Neural cell (in vitro differentiated cells): ENCODE data around the gene TRPV3. TPM values are rescaled to one million over a fixed set of nuclear protein-coding genes. Genes with fewer than 3 reads are reported as not detected.

Experiments used
- H2AFZ ChIP-seq: fragments of 200-600, 300-800 bp; sonication (generic), shearing (Covaris generic); 2 replicates; pipeline ENCODE4 v1.6.0; 2014; ENCODE audit warnings: low read depth, mild to moderate bottlenecking, antibody characterized with exemption, low read length, moderate library complexity
- H3F3A ChIP-seq: fragments of 200-600 bp; shearing (Covaris generic); 2 replicates; pipeline ENCODE4 v1.6.1; 2016; ENCODE audit warnings: mild to moderate bottlenecking, moderate library complexity, mixed read lengths, antibody characterized with exemption, low read length; ENCODE audit not compliant: insufficient read depth, poor library complexity, severe bottlenecking
- H3K27ac ChIP-seq: fragments of 200-600, 300-800 bp; sonication (generic), shearing (Covaris generic); 2 replicates; pipeline ENCODE4 v1.5.1; 2014; ENCODE audit warnings: mild to moderate bottlenecking, low read length, moderate library complexity
- H3K27me3 ChIP-seq: fragments of 300-800, 200-600 bp; sonication (generic), shearing (Covaris generic); 2 replicates; pipeline ENCODE4 v1.6.0; 2014; ENCODE audit warnings: mild to moderate bottlenecking, low read depth, low read length, moderate library complexity; ENCODE audit not compliant: insufficient read depth
- H3K36me3 ChIP-seq: fragments of 300-800, 200-600 bp; sonication (generic), shearing (Covaris generic); 2 replicates; pipeline ENCODE4 v1.5.1; 2014; ENCODE audit warnings: mild to moderate bottlenecking, antibody characterized with exemption, low read length, moderate library complexity; ENCODE audit not compliant: insufficient read depth
- H3K4me2 ChIP-seq: fragments of 300-800, 200-600 bp; sonication (generic), shearing (Covaris generic); 2 replicates; pipeline ENCODE4 v1.6.0; 2014; ENCODE audit warnings: mild to moderate bottlenecking, low read length
- H3K4me3 ChIP-seq: fragments of 300-800, 200-600 bp; sonication (generic), shearing (Covaris generic); 2 replicates; pipeline ENCODE4 v1.5.1; 2014; ENCODE audit warnings: mild to moderate bottlenecking, low read length, moderate library complexity
- H3K79me2 ChIP-seq: fragments of 200-600 bp; shearing (Covaris generic); replicated peaks from 2 replicates; pipeline ENCODE4 v1.6.0; 2014; ENCODE audit warnings: mild to moderate bottlenecking, low read length, moderate library complexity; ENCODE audit not compliant: insufficient read depth
- H3K9ac ChIP-seq: fragments of 300-800, 200-600 bp; sonication (generic), shearing (Covaris generic); 2 replicates; pipeline ENCODE4 v1.6.1; 2016; ENCODE audit warnings: mild to moderate bottlenecking, low read length, mixed read lengths
- H3K9me2 ChIP-seq: fragments of 200-600 bp; shearing (Covaris generic); 2 replicates; pipeline ENCODE4 v1.6.1; 2016; ENCODE audit warnings: mild to moderate bottlenecking, low read length, mixed read lengths; ENCODE audit not compliant: insufficient read depth
- H3K9me3 ChIP-seq: fragments of 200-600, 300-800 bp; sonication (generic), shearing (Covaris generic); 2 replicates; pipeline ENCODE4 v1.6.1; 2016; ENCODE audit warnings: mild to moderate bottlenecking, mixed run types, low read length, moderate library complexity, mixed read lengths
- H4K20me1 ChIP-seq: fragments of 200-600 bp; shearing (Covaris generic); 2 replicates; pipeline ENCODE4 v1.6.1; 2016; ENCODE audit warnings: mild to moderate bottlenecking, mixed run types; ENCODE audit not compliant: insufficient read depth
- CTCF ChIP-seq: fragments of 450-650 bp; IDR thresholded peaks from 2 replicates; pipeline ENCODE4 v1.5.1; 2014; ENCODE audit warnings: antibody characterized with exemption, mild to moderate bottlenecking, moderate library complexity; ENCODE audit not compliant: poor library complexity, severe bottlenecking
- EP300 ChIP-seq: fragments of 450-650 bp; conservative IDR thresholded peaks from 2 replicates; pipeline ENCODE4 v1.6.1; 2014; ENCODE audit warnings: antibody characterized with exemption, mild to moderate bottlenecking, moderate library complexity; ENCODE audit not compliant: poor library complexity, severe bottlenecking
- EZH2 ChIP-seq: fragments of 200-600, 300-800 bp; shearing (Covaris generic), sonication (generic); IDR thresholded peaks from 2 replicates; pipeline ENCODE4 v1.6.1; 2014; ENCODE audit warnings: antibody characterized with exemption, low read length, borderline replicate concordance, mild to moderate bottlenecking; ENCODE audit not compliant: insufficient read depth, poor library complexity, severe bottlenecking
- MXI1 ChIP-seq: fragments of 450-650 bp; conservative IDR thresholded peaks from 2 replicates; pipeline ENCODE4 v1.6.1; 2014; ENCODE audit warnings: antibody characterized with exemption, mild to moderate bottlenecking; ENCODE audit not compliant: poor library complexity, severe bottlenecking
- POLR2AphosphoS5 ChIP-seq: IDR thresholded peaks from 2 replicates; pipeline ENCODE4 v1.6.1; 2012
- RAD21 ChIP-seq: fragments of 450-650 bp; conservative IDR thresholded peaks from 2 replicates; pipeline ENCODE4 v1.6.1; 2014; ENCODE audit warnings: antibody characterized with exemption, mild to moderate bottlenecking, moderate library complexity
- REST ChIP-seq: IDR thresholded peaks from 2 replicates; pipeline ENCODE4 v1.6.1; 2012; ENCODE audit warnings: borderline replicate concordance
- SMC3 ChIP-seq: fragments of 450-650 bp; conservative IDR thresholded peaks from 2 replicates; pipeline ENCODE4 v1.6.1; 2014; ENCODE audit warnings: antibody characterized with exemption, mild to moderate bottlenecking, moderate library complexity; ENCODE audit not compliant: poor library complexity
- TAF1 ChIP-seq: IDR thresholded peaks from 2 replicates; pipeline ENCODE4 v1.6.1; 2012; ENCODE audit warnings: low read depth
- polyA plus RNA-seq: library from polyadenylated mRNA; depleted of rRNA; stranded (reverse); fragments of >200 nt; gene quantifications from 2 replicates; pipeline ENCODE4 v1.2.3, GENCODE V29; 2014

TRPV3 gene
- polyA plus RNA-seq, 1 donor from 2014 or later: 0.19 TPM

GRCh38 chr17:3556239-3556915 is 1.2 kb downstream of the TRPV3 start:
- Histone ChIP-seq H4K20me1 (no peaks in the 10 kb centered on the region), H3K27ac (no peak overlapping the region), H3K4me3 (no peak overlapping the region), H3K4me2 (no peak overlapping the region), H3K36me3 (no peaks in the 10 kb centered on the region), H3K79me2 (no peaks in the 10 kb centered on the region), H3K9ac (no peak overlapping the region), H2AFZ (no peak overlapping the region), H3F3A (no peaks in the 10 kb centered on the region), H3K9me3 (no peaks in the 10 kb centered on the region), H3K9me2 (no peaks in the 10 kb centered on the region), H3K27me3 (no peaks in the 10 kb centered on the region)
- TF ChIP-seq MXI1 (no peak), POLR2AphosphoS5 (no peak), TAF1 (no peak), EP300 (no peak), EZH2 (no peak), SMC3 (no peak), RAD21 (no peak)

GRCh38 chr17:3555189-3555796 is 2.3 kb downstream of the TRPV3 start:
- H2AFZ ChIP-seq: no peak overlapping the region
- no peak overlapping the region for H3K27ac ChIP-seq
- H3F3A ChIP-seq: no peaks in the 10 kb centered on the region
- no peaks in the 10 kb centered on the region for H4K20me1 ChIP-seq
- no peaks in the 10 kb centered on the region for H3K36me3 ChIP-seq
- H3K9me2 ChIP-seq: no peaks in the 10 kb centered on the region
- H3K79me2 ChIP-seq: no peaks in the 10 kb centered on the region
- no peaks in the 10 kb centered on the region for H3K27me3 ChIP-seq
- no peak for TF ChIP-seq EP300
- TF ChIP-seq SMC3: no peak
- TF ChIP-seq CTCF: no peak
- no peak for TF ChIP-seq EZH2
- H3K4me2 ChIP-seq: no peak overlapping the region
- H3K9me3 ChIP-seq: no peaks in the 10 kb centered on the region
- no peak overlapping the region for H3K9ac ChIP-seq
- H3K4me3 ChIP-seq: no peak overlapping the region

- Histone ChIP-seq H3F3A (no peaks in the 10 kb centered on the region), H3K4me3 (no peak overlapping the region), H3K79me2 (no peaks in the 10 kb centered on the region), H4K20me1 (no peaks in the 10 kb centered on the region), H3K27ac (no peak overlapping the region), H3K27me3 (no peaks in the 10 kb centered on the region), H3K9ac (no peak overlapping the region), H2AFZ (no peak overlapping the region), H3K4me2 (no peak overlapping the region), H3K9me2 (no peaks in the 10 kb centered on the region), H3K9me3 (no peaks in the 10 kb centered on the region), H3K36me3 (no peaks in the 10 kb centered on the region)
- TF ChIP-seq POLR2AphosphoS5: no peak
- no peak for TF ChIP-seq SMC3
- no peak for TF ChIP-seq REST
- no peak for TF ChIP-seq EP300
- TF ChIP-seq RAD21: no peak
- TF ChIP-seq TAF1: no peak
- no peak for TF ChIP-seq MXI1
- no peak for TF ChIP-seq CTCF
- no peak for TF ChIP-seq EZH2
Measured at GRCh38 chr17:3554440-3554839, 3.2 kb downstream of the TRPV3 start.
